ENCODE measurements around the gene GDF10.

GDF10 gene

DNA sequence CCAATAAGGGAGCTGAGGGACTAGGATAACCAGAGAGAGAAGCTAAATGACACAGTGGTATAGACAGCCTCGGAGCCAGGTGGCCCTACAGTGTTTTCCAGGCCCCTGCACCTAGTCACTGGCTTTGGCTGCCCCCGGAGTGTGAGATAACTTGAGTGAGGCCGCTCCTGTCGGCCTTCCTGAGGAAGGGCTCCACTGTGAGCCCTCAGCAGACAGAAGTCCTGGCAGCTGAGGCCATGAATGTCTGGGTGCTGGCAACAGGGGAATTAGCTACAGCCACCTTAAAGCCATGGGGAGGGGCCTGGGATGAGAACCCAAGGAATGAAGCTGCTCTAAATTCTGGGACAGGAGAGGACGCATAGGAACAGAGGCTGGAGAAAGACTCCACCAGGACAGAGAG is 4.6 kb upstream of the GDF10 start:
- no peak for DNase-seq

DNA sequence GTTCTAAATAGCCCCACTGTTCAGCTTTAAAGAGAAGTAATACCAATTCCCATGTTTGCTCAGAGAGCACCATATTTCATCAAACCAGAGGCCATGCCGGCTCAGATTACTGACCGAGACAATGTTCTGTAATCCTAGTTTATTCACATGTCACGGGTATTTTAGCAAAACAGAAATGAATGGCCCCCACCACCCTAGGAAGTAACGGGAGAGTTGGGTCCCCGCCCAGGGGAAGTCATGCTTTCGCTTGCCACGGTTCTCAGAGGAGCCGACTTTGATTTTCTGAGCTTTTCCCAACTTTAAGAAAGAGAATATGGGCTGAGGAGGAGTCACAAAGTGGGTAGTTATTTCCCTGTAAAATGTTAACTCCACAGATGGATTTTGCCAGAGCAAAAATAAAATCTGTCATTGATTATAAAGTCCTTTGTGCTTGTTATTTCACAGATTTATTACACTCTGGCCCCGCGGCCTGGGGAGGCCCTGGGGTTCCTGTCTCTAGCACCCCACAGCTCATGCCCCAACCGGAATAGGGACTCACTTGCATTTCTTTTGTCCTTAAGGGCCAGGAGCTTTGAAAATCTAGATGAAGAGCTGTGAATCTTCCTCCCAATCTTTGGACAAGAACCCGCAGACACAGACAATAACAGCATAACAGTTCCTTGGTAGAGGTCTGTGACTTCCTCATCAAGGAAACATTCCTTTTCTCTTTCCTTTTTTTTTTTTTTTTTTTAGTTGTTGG is 3.7 kb upstream of the GDF10 start:
- no peak for DNase-seq

DNA sequence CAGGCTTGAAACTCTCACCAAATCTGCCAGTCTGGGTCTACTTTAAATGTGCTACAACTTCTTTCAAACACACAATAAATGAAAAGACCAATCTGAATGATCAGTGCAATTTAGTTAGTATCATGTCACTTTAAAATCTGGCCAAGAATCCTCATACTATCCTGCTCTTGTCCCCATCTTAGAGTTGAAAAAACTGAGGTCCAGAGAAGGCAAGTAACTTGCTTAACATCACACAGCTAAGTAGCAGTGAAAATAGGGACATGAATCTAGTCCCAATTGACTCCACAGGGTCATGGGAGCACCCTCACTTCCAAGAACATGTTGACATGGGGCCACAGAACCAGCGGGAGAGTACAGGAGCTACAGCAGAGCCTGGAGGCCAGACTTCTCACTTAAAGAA is 3.1 kb upstream of the GDF10 start:
- no peak for DNase-seq

DNA sequence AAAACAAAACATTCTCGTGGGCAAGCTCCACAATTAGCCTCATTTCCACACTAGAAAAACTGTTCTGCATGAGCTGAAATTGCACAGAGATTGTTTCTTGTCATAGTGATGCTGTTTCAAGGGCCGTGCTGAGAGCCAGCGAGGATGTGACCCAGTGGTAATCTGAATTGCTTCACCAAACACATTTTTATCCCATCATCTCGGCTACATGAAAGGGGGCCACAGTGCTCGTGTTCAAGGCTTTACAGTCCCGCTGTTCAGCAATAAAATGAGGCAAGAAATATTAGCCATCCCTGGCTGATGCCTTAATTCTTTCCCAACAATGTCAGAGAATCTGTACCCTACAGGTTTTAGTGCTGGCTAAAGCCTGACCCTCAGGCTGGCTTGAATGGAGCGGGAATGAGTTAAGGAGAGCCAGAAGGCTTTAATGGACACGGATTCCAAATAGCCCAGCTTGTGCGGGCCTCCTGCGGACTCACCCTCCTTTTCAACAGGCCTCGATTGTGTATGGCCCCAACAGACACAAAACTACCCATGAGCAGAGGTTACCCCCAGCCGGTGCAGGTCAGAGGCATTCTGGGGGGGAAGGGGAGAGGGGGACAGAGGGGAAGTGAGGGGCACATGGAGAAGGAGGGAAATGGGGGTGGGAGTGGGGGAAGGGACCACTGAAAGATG is 2.0 kb upstream of the GDF10 start:
- DNase-seq: no peak

DNA sequence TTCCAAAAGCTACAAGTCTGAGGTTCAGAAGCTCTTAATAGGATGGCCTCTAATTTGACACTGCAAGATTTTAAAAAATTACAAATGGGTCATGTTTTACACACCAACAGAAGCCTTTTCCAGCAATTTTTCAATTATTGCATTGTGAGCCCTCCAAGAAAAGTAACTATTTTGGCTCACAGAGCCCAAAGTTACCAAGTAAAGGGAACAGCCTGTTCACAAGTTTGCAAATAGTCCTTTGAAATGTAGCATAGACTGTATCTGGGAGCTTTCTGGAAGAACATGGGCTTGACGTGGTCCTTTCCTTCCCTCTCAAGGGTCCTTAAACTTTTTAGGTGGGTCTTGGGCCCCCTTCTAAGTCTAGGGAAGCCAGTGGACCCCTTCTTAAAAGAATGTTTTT is 1.3 kb upstream of the GDF10 start:
- no peak for DNase-seq

DNA sequence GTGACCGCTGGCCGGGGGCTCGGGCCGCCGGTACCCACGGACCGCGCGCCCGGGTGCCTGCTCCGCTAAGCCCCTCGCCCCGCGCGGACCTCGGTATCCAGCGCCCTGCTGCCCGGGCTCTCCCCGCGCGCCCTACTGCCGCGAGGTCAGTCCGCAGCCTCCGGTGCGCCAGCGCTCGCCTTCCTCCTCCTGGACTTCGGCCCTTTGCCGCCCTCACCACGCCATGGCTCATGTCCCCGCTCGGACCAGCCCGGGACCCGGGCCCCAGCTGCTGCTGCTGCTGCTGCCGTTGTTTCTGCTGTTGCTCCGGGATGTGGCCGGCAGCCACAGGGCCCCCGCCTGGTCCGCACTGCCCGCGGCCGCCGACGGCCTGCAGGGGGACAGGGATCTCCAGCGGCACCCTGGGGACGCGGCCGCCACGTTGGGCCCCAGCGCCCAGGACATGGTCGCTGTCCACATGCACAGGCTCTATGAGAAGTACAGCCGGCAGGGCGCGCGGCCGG is 483 bp downstream of the GDF10 start:
- DNase-seq: no peak

DNA sequence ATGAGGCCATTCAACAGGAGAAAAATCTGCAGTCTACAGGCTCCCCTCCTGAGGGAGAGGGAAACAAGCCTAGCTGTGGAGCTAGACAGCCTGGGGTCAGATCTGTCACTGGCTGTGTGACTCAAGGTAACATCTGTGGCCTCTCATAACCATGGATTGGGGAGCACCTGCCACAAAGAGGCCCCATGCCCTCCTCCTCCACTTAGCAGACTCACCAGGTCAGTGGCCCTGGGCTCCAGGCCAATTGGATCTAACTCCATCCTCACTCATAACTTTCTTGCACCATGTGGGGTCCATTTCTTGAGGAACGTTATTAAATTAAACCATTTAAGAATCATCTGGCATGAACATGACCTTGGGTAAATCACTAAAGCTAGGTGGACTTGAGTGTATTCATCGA is 1.8 kb downstream of the GDF10 start:
- no peak for DNase-seq

DNA sequence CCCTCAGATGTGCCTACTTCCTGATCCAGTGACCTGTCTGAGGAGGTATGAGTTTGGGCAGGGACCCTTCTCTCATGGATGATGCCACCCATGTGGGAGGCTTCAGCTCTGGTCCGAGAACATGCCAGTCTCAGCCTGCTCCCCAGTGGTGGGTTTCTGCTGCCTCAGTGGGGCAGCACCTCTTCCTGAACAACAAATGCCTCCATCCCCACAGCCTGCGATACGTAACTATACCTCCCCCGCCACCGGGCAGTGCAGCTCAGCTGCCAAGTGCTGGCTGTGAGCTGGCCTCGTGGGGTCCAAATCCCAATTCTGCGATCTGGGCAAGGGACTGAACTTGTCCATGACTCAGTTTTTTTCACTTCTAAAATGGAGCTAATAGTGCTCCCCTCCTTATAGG is 3.1 kb downstream of the GDF10 start:
- DNase-seq: no peak

DNA sequence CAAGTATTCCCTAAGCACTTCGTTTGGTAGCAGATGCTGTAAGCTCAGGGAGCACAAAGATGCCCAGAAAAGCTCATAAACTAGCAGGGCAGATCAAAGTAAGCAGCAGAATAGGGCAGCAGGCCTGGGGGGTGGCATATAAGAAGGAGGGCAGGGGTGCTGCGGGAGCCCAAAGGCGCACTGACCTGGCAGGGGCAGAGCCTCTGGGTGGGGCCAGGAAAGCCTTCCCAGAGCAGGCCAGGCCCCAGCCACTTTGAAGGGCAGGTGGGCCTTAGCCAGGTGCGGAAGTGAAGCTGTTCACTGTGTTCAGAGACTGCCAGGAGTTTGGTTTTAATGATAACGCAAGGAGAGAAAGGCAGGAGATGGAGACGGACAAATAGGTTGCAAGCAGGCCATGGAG is 3.9 kb downstream of the GDF10 start:
- DNase-seq: no peak

DNA sequence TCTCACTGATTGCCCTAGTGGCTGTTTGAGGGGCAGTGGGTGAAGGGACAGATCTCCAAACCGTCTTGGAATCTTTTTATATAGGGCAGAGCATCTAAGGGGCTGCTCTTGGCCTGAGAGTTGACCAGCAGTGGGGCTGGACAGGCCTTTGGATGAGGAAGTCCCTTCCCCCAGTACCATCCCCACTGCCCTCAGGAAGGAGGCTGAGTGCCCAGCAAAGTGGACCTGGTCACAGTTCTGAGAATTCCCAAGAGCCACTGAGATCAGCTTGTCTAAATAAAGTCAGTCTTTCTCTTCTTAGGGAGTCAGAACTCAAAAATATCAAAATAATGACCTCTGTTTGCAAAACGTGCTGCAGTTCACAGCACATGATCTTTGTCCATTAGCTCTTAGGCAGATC is 5.6 kb downstream of the GDF10 start:
- DNase-seq: no peak

DNA sequence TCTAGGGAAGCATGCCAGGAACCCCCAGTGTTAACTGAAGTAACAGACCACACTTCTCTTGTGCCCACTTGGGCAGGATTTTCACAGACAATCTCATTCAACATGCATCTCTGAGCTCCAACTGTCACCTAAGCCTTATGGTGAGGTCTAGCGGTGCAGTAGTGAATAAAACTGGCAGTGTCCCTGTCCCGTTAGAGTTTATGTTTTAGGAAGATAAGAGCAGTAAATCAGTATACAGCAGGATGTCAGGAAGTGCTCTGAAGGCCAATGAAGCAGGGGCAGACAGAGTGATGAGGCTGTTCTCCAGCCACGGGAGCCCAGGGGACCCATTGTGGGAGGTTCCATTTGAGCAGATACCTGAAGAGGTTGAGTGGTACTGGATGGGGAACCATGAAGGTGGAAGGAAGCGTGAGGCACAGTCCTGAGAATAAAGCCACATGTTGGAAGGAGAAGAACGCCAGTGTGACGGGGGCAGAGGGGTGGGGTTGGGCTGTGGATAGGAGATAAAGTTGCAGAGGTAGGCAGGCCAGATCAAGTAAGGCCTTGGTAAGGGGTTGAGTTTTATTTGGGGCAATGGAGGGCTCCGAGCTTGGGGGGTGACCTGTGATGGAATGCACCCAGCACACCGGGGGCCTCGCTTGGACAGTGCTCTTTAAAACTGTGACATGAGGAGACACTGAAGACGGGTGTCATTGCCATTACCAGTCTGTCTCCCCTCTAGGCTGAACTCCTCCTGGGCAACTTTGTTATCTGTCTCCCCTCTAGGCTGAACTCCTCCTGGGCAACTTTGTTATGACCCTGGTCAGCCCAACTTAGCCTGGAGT is 6.6 kb downstream of the GDF10 start:
- no peak for DNase-seq

DNA sequence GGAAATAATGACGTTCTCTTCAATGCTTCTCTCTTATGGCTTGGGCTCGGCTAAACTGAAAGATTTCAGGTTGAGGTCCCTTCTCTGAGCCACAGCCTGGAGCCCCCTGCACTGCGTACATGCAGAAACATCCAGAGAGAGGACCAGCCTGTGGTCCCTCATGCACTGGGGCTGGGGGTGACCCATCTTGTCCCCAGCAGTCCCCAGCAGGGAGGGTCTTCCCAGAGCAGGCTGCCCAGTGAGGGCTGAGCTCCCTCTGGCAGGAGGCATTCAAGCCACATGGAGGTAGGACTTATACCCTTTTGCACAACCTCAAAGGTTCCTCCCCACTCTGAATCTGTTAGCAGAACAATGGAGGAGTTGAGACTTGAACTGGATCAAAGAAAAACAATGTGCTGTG is 7.4 kb downstream of the GDF10 start:
- no peak for DNase-seq

DNA sequence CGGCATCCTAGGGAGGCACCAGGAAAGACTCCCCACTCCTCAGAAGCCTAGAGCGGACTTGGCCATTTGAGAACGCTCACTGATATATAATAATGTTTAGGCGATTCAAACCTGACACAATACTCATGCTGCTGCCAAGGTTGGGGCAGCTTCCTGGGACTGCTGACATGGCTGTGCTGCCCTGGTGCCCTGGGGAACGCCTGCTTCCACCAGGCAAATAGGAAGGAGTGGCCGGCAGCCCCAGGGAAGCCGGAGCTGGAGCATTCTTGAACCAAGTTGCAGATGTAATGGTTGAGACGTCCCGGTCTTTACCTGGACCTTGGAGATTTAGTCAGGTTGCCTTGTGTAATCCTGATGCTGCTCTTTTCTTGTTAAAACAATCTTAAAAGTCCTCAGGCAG is 8.8 kb downstream of the GDF10 start:
- no peak for DNase-seq

DNA sequence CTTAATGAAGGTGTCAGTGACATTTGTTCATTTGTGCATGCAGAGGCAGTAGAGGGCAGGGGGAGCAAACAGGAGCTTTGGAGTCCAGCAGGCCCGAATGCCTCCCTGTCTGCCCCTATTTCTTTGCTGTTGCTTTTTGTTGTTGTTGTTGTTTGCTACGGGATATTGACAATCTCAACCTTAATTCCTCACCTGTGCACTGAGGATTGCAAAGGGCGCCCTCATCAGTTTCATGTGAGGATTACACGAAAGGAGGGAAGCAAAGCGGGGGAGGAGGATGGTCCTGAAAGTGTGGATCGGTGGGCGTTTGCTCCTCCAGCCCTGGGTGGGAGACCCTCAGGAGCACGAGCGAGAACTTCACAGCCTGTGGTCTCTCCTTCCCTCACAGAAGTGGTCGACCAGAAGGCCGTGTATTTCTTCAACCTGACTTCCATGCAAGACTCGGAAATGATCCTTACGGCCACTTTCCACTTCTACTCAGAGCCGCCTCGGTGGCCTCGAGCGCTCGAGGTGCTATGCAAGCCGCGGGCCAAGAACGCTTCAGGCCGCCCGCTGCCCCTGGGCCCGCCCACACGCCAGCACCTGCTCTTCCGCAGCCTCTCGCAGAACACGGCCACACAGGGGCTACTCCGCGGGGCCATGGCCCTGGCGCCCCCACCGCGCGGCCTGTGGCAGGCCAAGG is 9.6 kb downstream of the GDF10 start:
- DNase-seq: no peak

DNA sequence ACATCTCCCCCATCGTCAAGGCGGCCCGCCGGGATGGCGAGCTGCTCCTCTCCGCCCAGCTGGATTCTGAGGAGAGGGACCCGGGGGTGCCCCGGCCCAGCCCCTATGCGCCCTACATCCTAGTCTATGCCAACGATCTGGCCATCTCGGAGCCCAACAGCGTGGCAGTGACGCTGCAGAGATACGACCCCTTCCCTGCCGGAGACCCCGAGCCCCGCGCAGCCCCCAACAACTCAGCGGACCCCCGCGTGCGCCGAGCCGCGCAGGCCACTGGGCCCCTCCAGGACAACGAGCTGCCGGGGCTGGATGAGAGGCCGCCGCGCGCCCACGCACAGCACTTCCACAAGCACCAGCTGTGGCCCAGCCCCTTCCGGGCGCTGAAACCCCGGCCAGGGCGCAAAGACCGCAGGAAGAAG is 10.1 kb downstream of the GDF10 start:
- no peak for DNase-seq

DNA sequence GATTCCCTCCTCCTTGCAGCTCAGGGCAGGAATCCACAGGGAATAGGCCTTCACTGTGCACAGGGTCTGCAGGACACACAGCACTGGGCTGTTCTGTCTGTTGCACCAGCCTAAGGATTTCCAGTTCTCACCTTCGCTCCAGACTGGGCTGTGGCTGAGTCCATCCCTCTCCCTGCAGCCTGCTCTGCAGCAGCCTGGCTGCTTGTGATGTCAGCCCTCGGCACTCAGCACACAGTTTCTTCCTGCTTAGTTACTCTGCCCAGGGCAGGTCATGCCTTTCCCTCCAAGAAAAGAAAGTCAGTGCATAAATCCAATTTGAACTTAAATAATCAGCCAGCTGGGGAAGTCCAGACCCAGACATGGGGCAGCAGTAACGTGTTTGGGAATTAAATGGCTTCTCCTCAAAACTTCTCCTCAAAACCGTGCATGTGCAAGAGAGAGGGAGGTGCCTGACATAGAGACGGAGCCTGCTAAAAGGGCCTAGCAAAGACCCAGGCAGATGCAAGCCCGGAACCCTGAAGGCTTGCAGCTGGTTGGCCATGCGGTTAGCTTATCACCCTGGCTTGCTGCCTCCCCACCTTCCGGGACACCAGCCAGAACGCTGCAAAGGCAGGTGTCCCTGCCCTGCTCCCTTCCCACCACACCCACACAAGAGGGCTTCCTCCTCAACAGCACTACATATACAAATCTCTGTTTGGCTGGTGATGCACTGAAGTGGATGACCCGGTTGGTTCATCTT is 11.4 kb downstream of the GDF10 start:
- peak; percentile 25 for DNase-seq

DNA sequence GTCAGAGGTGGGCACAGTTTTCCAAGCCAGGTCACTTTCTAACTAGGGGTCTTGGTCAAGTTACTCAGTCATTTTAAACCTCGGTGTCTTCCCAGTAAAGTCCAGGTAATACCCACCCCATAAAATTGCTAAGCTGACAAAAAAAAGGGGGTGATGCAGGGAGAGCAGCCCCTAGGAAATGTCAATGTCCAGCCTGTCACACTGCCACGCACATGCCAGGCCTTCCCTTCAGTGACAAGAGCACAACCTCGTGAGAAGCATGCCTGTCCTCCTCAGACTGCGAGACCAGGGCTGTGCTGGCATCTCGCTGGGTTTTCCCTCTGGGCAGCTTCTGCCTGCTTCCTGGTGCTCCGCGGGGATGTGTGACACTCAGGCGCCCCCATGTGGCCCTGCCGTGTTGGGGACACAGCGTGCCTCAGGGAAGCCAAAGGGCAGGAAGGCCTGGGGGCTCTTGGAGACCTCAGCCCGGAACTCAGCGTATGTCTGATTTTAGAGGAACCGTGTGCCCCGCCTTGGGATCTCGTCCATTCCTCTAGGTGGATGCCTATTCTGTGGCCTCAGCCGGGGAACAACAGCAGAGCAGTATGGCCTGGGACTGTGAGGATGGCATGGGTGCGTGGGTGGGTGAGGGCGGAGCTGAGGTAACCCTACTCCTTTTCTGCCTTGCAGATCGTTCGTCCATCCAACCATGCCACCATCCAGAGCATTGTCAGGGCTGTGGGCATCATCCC is 12.1 kb downstream of the GDF10 start:
- peak; percentile 89 for DNase-seq

DNA sequence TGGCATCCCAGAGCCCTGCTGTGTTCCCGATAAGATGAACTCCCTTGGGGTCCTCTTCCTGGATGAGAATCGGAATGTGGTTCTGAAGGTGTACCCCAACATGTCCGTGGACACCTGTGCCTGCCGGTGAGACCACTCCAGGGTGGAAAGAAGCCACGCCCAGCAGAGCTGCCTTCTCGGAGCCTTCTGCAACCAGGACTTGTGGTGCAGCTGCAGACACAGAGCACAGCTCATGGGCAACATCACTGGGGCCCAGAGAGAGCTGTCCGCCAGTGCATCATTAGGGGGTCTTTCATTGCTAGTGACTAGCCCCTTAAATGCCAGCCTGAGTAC is 12.6 kb downstream of the GDF10 start:
- no peak for DNase-seq

DNA sequence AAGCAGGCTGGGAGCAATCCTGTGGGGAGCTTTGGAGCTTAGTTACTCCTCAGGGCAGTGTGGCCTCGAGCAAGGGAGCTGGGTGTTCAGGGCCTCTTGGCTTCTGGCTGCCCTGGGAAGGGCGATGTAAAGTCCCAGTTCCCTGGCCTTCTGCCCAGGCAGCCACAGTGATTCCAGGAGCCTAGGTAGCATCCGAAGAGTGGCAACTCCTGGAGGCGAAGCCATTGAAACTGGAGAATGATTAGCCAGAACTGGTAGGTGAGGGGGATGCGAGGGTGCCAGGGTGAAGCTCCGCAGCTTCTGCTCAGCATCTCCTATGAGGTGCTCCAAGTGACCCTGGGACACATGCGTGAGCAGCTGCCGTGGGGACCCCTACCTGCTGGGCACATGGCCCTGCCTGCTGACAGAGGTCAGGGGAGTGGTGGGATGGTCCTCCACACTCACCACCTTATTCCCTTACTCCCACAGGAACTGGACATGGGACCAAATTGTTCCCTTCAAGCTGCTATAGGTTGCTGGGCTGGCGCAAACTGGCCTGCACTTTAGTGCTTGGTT is 14.5 kb downstream of the GDF10 start:
- DNase-seq: no peak

DNA sequence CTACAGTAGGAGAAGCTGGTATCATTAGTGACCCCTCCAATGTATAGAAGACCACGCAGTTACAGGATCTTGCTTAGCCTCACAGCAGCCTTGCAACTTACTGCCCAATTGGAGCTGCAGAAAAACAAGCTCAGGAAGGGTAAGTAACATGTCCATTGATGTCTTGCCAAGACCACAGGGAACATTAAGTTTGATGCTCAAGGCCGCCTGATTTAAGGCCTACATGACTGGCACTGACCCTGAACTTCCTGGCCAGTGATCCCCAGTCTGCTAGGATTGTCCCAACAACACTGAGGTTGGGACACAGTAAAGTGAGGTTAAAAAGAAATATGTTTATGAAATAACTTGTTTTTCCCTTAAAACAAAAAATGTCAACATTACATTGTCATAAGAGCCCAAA is 15.4 kb downstream of the GDF10 start:
- DNase-seq: no peak

DNA sequence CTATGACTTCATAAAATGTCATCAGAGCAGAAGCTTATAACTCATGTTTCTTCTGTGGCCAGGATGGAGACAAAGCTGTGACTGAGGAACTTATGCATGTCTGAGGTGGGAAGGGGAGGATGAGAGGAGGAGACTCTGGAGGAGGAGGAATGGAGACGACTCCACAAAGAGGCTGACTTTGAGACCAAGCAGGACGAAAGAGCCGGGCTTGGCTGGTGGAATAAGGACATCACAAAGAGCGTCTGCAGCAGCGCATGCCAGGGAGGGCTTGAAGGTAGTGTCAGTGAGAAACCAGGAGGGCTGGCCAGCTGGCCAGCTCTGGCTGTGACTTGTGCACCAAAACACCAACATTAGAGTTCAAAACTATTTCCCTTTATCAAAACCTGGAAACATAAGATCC is 16.1 kb downstream of the GDF10 start:
- no peak for DNase-seq

DNA sequence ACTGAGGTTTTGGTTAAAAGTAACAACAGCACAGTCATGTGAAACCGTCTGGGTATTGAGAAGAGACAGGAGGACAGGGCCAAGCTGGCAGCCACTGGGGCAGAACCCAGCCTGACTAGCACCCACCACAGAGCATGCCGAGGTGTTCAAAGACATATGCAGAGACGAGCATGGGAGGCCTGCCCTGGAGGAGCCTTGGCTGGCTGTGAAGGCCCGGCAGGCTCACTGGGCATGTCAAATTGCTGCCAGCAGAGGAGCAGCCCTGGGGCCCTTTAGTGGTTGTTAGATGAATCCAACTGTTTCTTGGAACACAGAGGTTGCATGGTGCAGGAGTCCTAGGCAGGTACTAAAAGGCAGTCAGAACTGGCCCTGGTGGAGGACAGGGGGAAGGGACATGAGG is 17.3 kb downstream of the GDF10 start:
- DNase-seq: no peak
